ENCODE results near the gene MINDY4. TPM values are rescaled to one million over a fixed set of nuclear protein-coding genes. Genes with fewer than 3 reads are reported as not detected.

Gene MINDY4
- total and polyA plus RNA-seq, 2 of the 4 experiments (the other 2 are of a cell fraction): 1.8 to 3.6 TPM

DNA sequence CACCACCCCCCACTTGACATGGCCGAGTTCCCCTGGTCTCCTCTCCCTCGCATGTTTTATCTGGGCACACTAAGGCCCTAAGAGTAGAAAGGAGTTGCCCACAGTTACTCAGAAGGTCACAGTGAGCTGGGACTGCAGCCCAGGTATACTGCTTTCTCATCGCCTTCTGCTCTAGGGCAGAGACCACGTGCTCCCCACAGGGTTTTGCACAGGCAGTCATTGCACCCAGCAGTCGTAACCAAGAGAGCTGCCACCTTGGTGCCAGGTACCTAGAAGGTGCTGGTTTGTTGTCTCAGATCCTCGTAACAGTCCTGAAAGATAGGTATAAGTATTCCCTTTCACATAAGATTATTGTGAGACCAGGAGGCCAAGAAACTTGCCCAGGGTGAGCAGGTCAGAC, 1.8 kb downstream of the MINDY4 start:
- Histone ChIP-seq H2BK20ac (ENCODE audit: low read depth, low read length) (no peak overlapping the region), H3K4me2 (ENCODE audit: low read depth, low read length) (no peak overlapping the region), H2BK120ac (ENCODE audit: low read depth, low read length) (no peak overlapping the region), H3K56ac (ENCODE audit: extremely low read depth, insufficient read depth, low read length) (no peak overlapping the region), H3K27me3 (ENCODE audit: control insufficient read depth, insufficient read depth, low read length) (no peaks in the 10 kb centered on the region), H2AK5ac (ENCODE audit: low read depth, low read length) (no peak overlapping the region), H2BK15ac (ENCODE audit: low read depth, low read length) (no peak overlapping the region), H3K9me1 (ENCODE audit: insufficient read depth, low read length) (peaks cover 10% of the 10 kb centered on the region), H3K27ac (ENCODE audit: insufficient read depth, low read length) (no peak overlapping the region), H2BK5ac (ENCODE audit: low read depth, low read length, poor library complexity, severe bottlenecking) (no peak overlapping the region), H3K79me1 (ENCODE audit: low read depth in 1 of 2, low read length in 2 of 2) (peaks cover 9 to 36% of the 10 kb centered on the region in 2 experiments), H3K23ac (ENCODE audit: low read depth, low read length) (no peak overlapping the region), H4K5ac (ENCODE audit: low read depth, low read length) (no peak overlapping the region), H2AFZ (replicated peaks; ENCODE audit: low read length, poor library complexity) (no peak overlapping the region), H2AK9ac (replicated peaks; ENCODE audit: low read depth, low read length, poor library complexity) (no peak overlapping the region), H3K18ac (ENCODE audit: low read depth, low read length) (no peak overlapping the region), H3K14ac (replicated peaks; ENCODE audit: low read depth, low read length) (no peak overlapping the region), H4K20me1 (ENCODE audit: insufficient read depth, low read length) (no peaks in the 10 kb centered on the region), H3K9me3 (ENCODE audit: control insufficient read depth, insufficient read depth, low read length) (no peaks in the 10 kb centered on the region), H3K4me3 (ENCODE audit: insufficient read depth, low read depth, low read length) (no peak overlapping the region), H4K91ac (ENCODE audit: insufficient read depth, low read depth, low read length) (no peak overlapping the region), H3K36me3 (ENCODE audit: control insufficient read depth, insufficient read depth, low read length) (no peaks in the 10 kb centered on the region), H3K9ac (ENCODE audit: low read depth, low read length) (no peak overlapping the region), H3K4ac (ENCODE audit: low read depth, low read length) (no peak overlapping the region), H4K8ac (ENCODE audit: low read depth in 2 of 2, low read length in 2 of 2) (no peak overlapping the region), H3K4me1 (ENCODE audit: control insufficient read depth, insufficient read depth, low read length) (peaks cover 3% of the 10 kb centered on the region; the same call in 1 of the 2 replicates)
- no peak for ATAC-seq (ENCODE audit: low read depth)
- TF ChIP-seq SMC3 (IDR thresholded peaks at IDR 0.05; ENCODE audit: low read depth, low read length) (no peak), CEBPB (IDR thresholded peaks at IDR 0.05; ENCODE audit: low read depth, low read length) (no peak), MXI1 (IDR thresholded peaks at IDR 0.05; ENCODE audit: borderline replicate concordance, low read depth, low read length) (no peak), POLR2A (IDR thresholded peaks at IDR 0.05; ENCODE audit: low read depth, low read length) (no peak), CHD1 (IDR thresholded peaks at IDR 0.05; ENCODE audit: low read depth, low read length) (no peak), BHLHE40 (IDR thresholded peaks at IDR 0.05; ENCODE audit: low read depth, low read length) (no peak), CTCF (conservative IDR thresholded peaks at IDR 0.05; ENCODE audit: low read depth, low read length) (no peak), NFE2L2 (IDR thresholded peaks at IDR 0.05; ENCODE audit: low read depth, low read length) (no peak), RFX5 (IDR thresholded peaks at IDR 0.05; ENCODE audit: low read depth, low read length) (no peak), MAZ (IDR thresholded peaks at IDR 0.05; ENCODE audit: borderline replicate concordance, low read depth, low read length) (no peak), RCOR1 (IDR thresholded peaks at IDR 0.05; ENCODE audit: insufficient replicate concordance, low read length) (no peak), USF2 (IDR thresholded peaks at IDR 0.05; ENCODE audit: low read depth, low read length) (no peak), MAFK (IDR thresholded peaks at IDR 0.05; ENCODE audit: low read depth, low read length) (no peak), RAD21 (IDR thresholded peaks at IDR 0.05; ENCODE audit: low read length) (no peak), FOS (IDR thresholded peaks at IDR 0.05; ENCODE audit: low read depth, low read length) (no peak), ELK1 (IDR thresholded peaks at IDR 0.05; ENCODE audit: borderline replicate concordance, low read depth, low read length) (no peak)
- dilution Hi-C loops (cut with HindIII; ENCODE audit: low sequenced_read_pairs, unreplicated experiment) (no loop called here), in situ Hi-C loops (cut with MboI; ENCODE audit: low sequenced_read_pairs) (no loop called here), intact Hi-C loops (cut with micrococcal nuclease) (no loop called here)
- ChIA-PET POLR2A (ENCODE audit: unreplicated experiment) (no interaction called here), CTCF (no interaction called here)
- DNase-seq: no peak
- WGBS, 2 experiments (ENCODE audit: extremely low coverage in 2 of 2, insufficient read length in 1 of 2): 60% methylated on average over 1 of the region's 6 CpGs; no CpG with 5 or more reads in 1 of the 2 experiments
- no TSS peak for BruUV-seq (replicated peaks)

Data from IMR-90 (cell line).